ENCODE measurements around the gene ACAP2.

Gene ACAP2

DNA sequence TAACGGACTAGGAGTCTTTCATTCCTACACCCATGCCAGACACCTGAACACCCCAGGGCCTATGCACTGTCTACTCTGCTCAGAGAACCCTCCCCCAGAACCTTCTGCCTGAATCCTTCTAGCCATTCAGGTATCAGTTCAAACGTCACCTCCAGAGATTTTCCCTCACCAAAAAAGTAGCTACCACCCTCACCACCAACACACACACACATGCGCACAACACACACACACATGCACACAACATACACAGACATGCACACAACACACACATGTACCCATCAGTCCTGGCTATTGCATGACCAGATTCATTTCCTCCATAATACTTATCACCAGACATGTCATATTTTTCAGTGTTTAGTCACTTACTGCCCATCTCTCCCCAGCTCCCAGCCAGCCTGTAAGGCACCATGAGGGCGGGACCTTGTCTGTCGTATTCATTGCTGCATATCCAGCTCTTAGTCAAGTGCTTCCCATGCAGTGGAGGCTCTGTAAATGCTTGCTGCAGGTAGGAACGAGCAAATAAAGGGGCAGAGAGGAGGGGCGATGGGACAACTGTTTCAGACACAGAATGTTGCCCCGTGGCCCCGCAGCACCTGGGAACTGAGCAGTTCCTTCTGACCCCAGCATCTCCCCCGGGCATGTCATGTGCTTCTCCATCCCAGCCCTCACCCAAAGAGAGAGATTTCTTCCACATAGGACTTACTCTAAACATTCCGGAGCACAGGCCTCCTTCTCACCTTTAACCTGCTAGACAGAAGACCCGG is 201.0 kb downstream of the ACAP2 start:
- H3K27ac ChIP-seq = no peak overlapping the region
- TF ChIP-seq Cebpa-rat (IDR thresholded peaks at IDR 0.05) = no peak

DNA sequence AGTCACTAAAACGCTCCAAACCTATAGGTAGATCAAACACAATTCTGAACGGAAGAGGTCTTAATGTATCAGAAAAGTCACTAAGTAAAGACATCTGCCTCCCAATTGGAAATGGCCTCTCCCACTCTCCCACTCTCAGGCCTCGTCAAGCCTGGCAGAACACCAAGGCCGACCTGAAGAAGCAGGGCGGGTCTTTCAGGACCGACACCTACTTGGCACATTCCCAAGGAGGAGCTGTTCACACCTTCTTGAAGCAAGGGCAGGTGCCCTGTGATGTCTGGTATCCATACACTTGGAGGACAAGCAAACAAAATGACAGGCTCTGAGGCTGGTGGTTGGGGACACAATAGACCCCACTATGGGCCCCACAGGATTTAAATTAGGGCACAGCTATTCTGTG is 201.9 kb downstream of the ACAP2 start:
- H3K9ac ChIP-seq = no peak overlapping the region
- H3K4me3 ChIP-seq = no peak overlapping the region
- no peaks in the 10 kb centered on the region for H3K27me3 ChIP-seq
- 0 out of 22 replicates have a peak overlapping the region, but pooled peaks of 1 of the 11 experiments have one; percentile 7 for H3K4me2 ChIP-seq
- peaks cover 0 to 49% (median 9%) of the 10 kb centered on the region in 11 experiments; a peak in 8 of 22 replicates for H4K20me1 ChIP-seq
- H3K9me3 ChIP-seq (replicated peaks in 1 of 11) = peaks cover 0 to 22% (median 15%) of the 10 kb centered on the region in 11 experiments; a peak in 17 of 22 replicates
- H3K27ac ChIP-seq = no peak overlapping the region
- H3K4me1 ChIP-seq = peaks cover 0 to 10% (median 0%) of the 10 kb centered on the region in 10 experiments; a peak in 4 of 20 replicates
- TF ChIP-seq Cebpa-rat (IDR thresholded peaks at IDR 0.05) = no peak
- H3K36me3 ChIP-seq = peaks cover 17 to 32% (median 21%) of the 10 kb centered on the region in 11 experiments; a peak in 21 of 22 replicates

More for the DNA sequence above, 201.0 kb downstream of the ACAP2 start:
- peaks cover 0 to 49% (median 10%) of the 10 kb centered on the region in 11 experiments; a peak in 8 of 22 replicates for H4K20me1 ChIP-seq
- H3K36me3 ChIP-seq = peaks cover 15 to 32% (median 23%) of the 10 kb centered on the region in 11 experiments; a peak in 21 of 22 replicates
- peaks cover 0 to 14% (median 7%) of the 10 kb centered on the region in 11 experiments; a peak in 17 of 22 replicates for H3K9me3 ChIP-seq (replicated peaks in 1 of 11)
- H3K9ac ChIP-seq = no peak overlapping the region
- no peak overlapping the region for H3K4me2 ChIP-seq
- H3K4me1 ChIP-seq = peaks cover 0 to 10% (median 0%) of the 10 kb centered on the region in 10 experiments; a peak in 4 of 20 replicates
- no peaks in the 10 kb centered on the region for H3K27me3 ChIP-seq
- no peak overlapping the region for H3K4me3 ChIP-seq

DNA sequence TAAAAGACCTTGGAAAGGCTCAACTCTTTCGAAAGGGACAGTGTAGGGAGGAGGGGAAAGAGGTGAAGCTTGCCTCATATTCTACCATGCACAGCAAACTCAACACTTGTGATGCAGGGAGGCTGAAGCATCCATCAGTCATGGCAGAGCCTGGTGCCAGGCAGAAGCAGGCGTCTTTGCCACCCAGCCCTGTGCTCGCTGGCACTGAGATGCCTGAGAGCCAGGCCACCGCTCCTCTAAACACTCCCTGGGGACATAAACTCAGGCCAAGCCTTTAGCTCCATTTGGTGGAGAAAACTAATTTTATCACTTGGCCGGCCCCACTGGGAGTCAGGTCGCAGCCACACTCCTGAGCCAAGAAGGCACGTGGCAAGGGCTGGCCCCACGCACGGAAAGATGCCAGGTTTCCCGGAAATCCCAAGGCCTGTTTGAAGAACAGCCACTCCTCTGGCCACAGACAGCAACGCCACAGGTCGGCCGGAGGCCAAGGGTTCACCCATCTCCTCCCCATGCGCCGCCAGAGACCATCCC is 202.6 kb downstream of the ACAP2 start:
- Histone ChIP-seq H3K27ac (no peak overlapping the region), H4K20me1 (peaks cover 0 to 49% (median 6%) of the 10 kb centered on the region in 11 experiments; a peak in 8 of 22 replicates), H3K36me3 (peaks cover 13 to 39% (median 24%) of the 10 kb centered on the region in 11 experiments; a peak in 20 of 22 replicates), H3K4me2 (peak overlapping the region in 2 of 11 experiments; percentile 3 to 7; a peak in 1 of 22 replicates), H3K9ac (no peak overlapping the region), H3K4me3 (no peak overlapping the region), H3K9me3 (replicated peaks in 1 of 11) (peaks cover 0 to 24% (median 15%) of the 10 kb centered on the region in 11 experiments; a peak in 17 of 22 replicates), H3K27me3 (no peaks in the 10 kb centered on the region), H3K4me1 (peaks cover 0 to 10% (median 0%) of the 10 kb centered on the region in 10 experiments; a peak in 4 of 20 replicates)
- no peak for TF ChIP-seq Cebpa-rat (IDR thresholded peaks at IDR 0.05)

DNA sequence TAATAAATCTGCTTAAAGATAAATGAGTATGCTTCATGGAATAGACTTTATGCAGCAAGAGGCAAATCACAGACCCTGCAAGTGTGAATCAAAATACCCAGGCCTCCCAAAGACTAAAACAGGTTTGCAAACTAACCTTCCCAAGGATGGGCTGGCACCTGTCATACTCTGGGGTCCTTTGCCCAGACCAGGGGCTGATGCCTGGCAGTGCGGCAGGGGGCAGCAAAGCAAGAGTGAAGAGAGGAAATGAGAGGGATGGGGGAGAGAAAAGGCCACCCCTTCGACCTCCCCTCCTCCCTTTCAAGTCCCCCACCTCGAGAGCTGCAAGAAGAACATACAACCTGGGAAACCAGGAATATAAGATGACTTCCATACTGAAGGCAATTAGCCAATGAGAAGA is 203.7 kb downstream of the ACAP2 start:
- H3K27ac ChIP-seq = no peak overlapping the region
- H3K36me3 ChIP-seq = peaks cover 12 to 44% (median 24%) of the 10 kb centered on the region in 11 experiments; a peak in 20 of 22 replicates
- H3K9me3 ChIP-seq (replicated peaks in 1 of 11) = peaks cover 0 to 24% (median 18%) of the 10 kb centered on the region in 11 experiments; a peak in 17 of 22 replicates
- H3K4me1 ChIP-seq = peaks cover 0 to 10% (median 0%) of the 10 kb centered on the region in 10 experiments; a peak in 4 of 20 replicates
- no peak overlapping the region for H3K4me2 ChIP-seq
- no peaks in the 10 kb centered on the region for H3K27me3 ChIP-seq
- H3K4me3 ChIP-seq = no peak overlapping the region
- TF ChIP-seq Cebpa-rat (IDR thresholded peaks at IDR 0.05) = no peak
- peaks cover 0 to 46% (median 6%) of the 10 kb centered on the region in 11 experiments; a peak in 8 of 22 replicates for H4K20me1 ChIP-seq
- H3K9ac ChIP-seq = no peak overlapping the region

DNA sequence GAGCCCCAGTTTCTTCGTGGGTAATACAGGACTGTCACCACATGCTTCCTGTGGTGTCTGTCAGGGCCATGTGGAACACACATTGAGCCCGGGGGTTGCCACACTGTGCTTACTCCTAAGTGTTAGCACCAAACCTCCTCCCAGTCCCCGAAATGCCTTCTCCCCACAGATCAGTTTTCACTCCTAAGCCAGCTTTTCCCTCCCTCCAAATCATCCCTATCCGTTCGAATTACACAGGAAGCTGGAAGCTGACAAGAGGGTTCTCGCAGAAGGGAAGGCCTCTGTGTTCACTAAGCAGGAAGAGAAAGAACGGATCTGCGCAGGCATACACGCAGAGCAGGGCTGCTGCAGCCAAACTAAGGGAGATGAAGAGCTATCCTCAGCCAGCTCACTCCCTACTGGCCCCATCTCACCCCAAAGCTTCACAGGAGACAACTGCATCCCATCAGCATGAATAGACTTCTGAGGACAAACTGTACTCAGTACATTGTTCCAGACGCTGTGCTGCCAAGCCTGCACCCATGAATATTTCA is 204.2 kb downstream of the ACAP2 start:
- H3K4me1 ChIP-seq = peaks cover 0 to 10% (median 0%) of the 10 kb centered on the region in 10 experiments; a peak in 4 of 20 replicates
- H3K36me3 ChIP-seq = peaks cover 12 to 44% (median 24%) of the 10 kb centered on the region in 11 experiments; a peak in 20 of 22 replicates
- no peak overlapping the region for H3K27ac ChIP-seq
- H4K20me1 ChIP-seq = peaks cover 0 to 41% (median 6%) of the 10 kb centered on the region in 11 experiments; a peak in 8 of 22 replicates
- H3K27me3 ChIP-seq = no peaks in the 10 kb centered on the region
- no peak overlapping the region for H3K4me2 ChIP-seq
- H3K4me3 ChIP-seq = no peak overlapping the region
- peaks cover 0 to 24% (median 18%) of the 10 kb centered on the region in 11 experiments; a peak in 17 of 22 replicates for H3K9me3 ChIP-seq (replicated peaks in 1 of 11)
- no peak for TF ChIP-seq Cebpa-rat (IDR thresholded peaks at IDR 0.05)
- H3K9ac ChIP-seq = no peak overlapping the region

DNA sequence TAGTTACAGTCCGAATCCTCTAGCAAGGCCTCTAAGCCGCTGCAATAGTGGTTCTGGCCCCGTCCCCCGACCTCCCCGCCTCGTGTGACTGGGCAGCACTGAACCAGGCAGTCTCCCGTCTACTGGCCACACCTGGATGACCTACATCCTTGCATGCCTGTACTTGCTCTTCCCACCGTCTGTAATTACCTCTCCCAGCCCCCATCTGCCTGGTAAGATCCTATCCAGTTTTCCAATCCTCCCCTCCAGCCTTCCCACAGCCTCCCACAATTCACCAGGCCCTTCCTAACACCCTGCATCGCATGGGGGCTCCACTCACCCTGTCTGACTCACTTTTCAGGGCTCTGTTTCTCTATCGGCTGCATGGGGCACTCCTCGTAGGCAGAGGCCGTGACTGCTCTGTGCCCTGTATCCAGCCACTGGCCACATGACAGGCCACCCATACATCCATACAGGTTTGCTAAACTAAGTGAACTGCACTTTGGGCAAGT is 204.7 kb downstream of the ACAP2 start:
- H3K4me3 ChIP-seq = no peak overlapping the region
- peaks cover 0 to 10% (median 0%) of the 10 kb centered on the region in 10 experiments; a peak in 4 of 20 replicates for H3K4me1 ChIP-seq
- no peak overlapping the region for H3K27ac ChIP-seq
- no peaks in the 10 kb centered on the region for H3K27me3 ChIP-seq
- peaks cover 0 to 40% (median 6%) of the 10 kb centered on the region in 11 experiments; a peak in 8 of 22 replicates for H4K20me1 ChIP-seq
- H3K9ac ChIP-seq = no peak overlapping the region
- peaks cover 0 to 24% (median 18%) of the 10 kb centered on the region in 11 experiments; a peak in 17 of 22 replicates for H3K9me3 ChIP-seq (replicated peaks in 1 of 11)
- no peak for TF ChIP-seq Cebpa-rat (IDR thresholded peaks at IDR 0.05)
- no peak overlapping the region for H3K4me2 ChIP-seq
- H3K36me3 ChIP-seq = peaks cover 12 to 44% (median 24%) of the 10 kb centered on the region in 11 experiments; a peak in 20 of 22 replicates

DNA sequence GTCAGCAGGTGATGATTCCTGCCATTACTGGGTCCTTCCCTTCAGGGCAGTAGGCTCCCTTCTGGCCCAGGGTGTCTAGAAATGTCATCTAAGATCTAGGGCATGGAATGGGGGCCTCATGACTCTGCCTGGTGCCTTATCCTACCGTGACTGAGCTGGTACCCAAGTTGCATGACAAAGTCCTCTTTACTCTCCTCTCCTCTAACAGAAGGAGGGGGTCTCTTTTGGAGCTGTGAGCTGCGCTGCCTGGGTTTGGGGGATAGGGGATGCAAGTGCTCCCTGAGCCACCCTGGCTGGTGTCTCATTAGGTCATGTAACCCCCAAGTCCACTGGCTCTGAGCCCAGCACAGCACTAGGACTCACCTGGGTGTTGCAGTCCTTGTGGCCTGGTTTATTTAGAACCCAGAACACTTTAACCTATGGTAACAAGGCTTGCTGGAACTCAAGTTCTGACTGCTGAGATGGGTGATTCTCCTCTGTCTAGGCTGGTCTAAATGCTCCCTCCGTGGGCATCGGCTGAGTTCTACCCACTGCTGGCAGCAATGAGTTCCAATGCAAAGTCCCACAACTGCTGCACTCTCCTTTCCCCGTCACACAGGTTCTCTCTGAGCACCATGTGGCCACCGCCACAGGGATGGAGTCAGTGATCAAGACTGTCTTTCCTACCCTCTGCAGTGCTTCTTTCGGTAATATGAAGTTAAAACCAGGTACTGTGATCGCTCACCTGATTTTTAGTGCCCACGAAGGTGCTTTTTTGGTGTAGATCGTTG is 205.8 kb downstream of the ACAP2 start:
- TF ChIP-seq Cebpa-rat (IDR thresholded peaks at IDR 0.05) = no peak
- Histone ChIP-seq H3K9me3 (replicated peaks in 1 of 11) (peaks cover 0 to 24% (median 18%) of the 10 kb centered on the region in 11 experiments; a peak in 17 of 22 replicates), H3K27me3 (no peaks in the 10 kb centered on the region), H3K4me1 (peaks cover 0 to 10% (median 0%) of the 10 kb centered on the region in 10 experiments; a peak in 4 of 20 replicates), H3K4me2 (no peak overlapping the region), H4K20me1 (peaks cover 0 to 32% (median 5%) of the 10 kb centered on the region in 11 experiments; a peak in 8 of 22 replicates), H3K9ac (no peak overlapping the region), H3K27ac (no peak overlapping the region), H3K4me3 (no peak overlapping the region), H3K36me3 (peaks cover 11 to 40% (median 24%) of the 10 kb centered on the region in 11 experiments; a peak in 20 of 22 replicates)
